Glutamatergic neuron (in vitro differentiated cells): ENCODE measurements around the gene SSBP4. TPM values are rescaled to one million over a fixed set of nuclear protein-coding genes. Genes with fewer than 3 reads are reported as not detected.
A peak's percentile ranks its signal among the peaks of the same experiment; 100 is the strongest.

Experiments
- DNase-seq: peaks from one replicate; pipeline ENCODE4 v3.0.0; 2022
- H3K27ac Mint-ChIP-seq: one replicate; pipeline ENCODE4 v1.8.0; 2020; ENCODE audit warnings: mild to moderate bottlenecking, mixed read lengths, inconsistent platforms; ENCODE audit not compliant: unreplicated experiment
- H3K27me3 Mint-ChIP-seq: one replicate; pipeline ENCODE4 v1.8.0; 2020; ENCODE audit warnings: mild to moderate bottlenecking, moderate library complexity, mixed read lengths, inconsistent platforms; ENCODE audit not compliant: unreplicated experiment
- H3K36me3 Mint-ChIP-seq: one replicate; pipeline ENCODE4 v1.8.0; 2020; ENCODE audit warnings: mild to moderate bottlenecking, mixed read lengths, inconsistent platforms; ENCODE audit not compliant: unreplicated experiment
- H3K4me1 Mint-ChIP-seq: one replicate; pipeline ENCODE4 v1.8.0; 2020; ENCODE audit warnings: mild to moderate bottlenecking, low read depth, mixed read lengths, inconsistent platforms; ENCODE audit not compliant: unreplicated experiment
- H3K4me3 Mint-ChIP-seq: one replicate; pipeline ENCODE4 v1.8.0; 2020; ENCODE audit warnings: mild to moderate bottlenecking, mixed read lengths, inconsistent platforms; ENCODE audit not compliant: unreplicated experiment
- H3K9me3 Mint-ChIP-seq: one replicate; pipeline ENCODE4 v1.8.0; 2020; ENCODE audit warnings: mild to moderate bottlenecking, moderate library complexity, mixed read lengths, inconsistent platforms; ENCODE audit not compliant: unreplicated experiment
- total RNA-seq: library from RNA; stranded (reverse); fragmentation: NEBNext Ultra II Directional; extraction: Animal tissue kit (Norgen Biotek cat#: 25700); gene quantifications from one replicate; pipeline ENCODE4 v1.2.1, GENCODE V29; 2021; ENCODE audit not compliant: unreplicated experiment
- TF ChIP-seq, protein P1 (sequence below): fragments of 200-600 bp; sonication (generic); IDR thresholded peaks from one replicate; pipeline ENCODE4 v1.5.0; 2021; ENCODE audit not compliant: partially characterized antibody, unreplicated experiment

The SSBP4 gene
- total RNA-seq, 1 donor from 2014 or later, result 177 TPM

DNA sequence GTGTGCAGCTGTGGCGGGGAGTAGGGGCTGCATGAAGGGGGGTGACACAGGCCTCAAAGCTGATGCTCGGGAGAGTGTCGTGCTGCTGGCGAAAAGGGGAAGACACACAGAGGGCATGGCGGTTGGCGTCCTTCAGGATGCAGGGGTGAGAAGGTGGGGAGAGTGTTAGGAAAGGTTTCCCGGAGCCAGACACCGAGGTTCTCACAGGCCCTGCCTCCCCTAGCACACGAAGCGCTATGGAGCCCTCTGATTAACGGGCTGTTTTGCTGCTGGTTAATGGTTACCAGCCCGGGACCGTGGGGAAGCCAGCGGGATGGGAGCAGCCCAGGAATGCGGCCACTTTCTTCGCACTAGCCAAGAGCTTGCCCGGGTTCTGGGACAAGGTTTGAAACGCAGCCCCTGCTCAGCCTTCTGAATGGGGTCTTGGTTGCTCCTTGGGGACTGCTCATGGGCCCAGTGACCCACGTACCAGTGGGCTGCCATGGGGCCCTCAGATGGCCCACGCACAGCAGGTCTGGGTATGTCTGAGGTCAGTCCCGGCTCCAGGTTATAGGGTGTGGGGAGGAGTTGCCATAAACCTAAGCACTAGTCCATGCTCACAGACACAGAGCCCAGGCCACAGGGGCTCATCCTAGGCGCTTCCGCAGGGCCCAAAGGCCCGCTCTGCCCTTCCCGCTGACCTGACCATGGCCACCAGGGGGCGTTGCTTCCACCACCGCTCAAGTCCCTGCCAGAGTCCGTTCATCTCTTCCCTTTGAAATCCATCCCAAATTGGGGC lies 50.1 kb downstream of the SSBP4 start:
- peaks cover 2% of the 10 kb centered on the region for H3K4me1 Mint-ChIP-seq
- peaks cover 4% of the 10 kb centered on the region for H3K9me3 Mint-ChIP-seq
- no peaks in the 10 kb centered on the region for H3K36me3 Mint-ChIP-seq
- no peak overlapping the region for H3K27ac Mint-ChIP-seq
- peak; percentile 85 for DNase-seq
- TF ChIP-seq, protein P1, sequence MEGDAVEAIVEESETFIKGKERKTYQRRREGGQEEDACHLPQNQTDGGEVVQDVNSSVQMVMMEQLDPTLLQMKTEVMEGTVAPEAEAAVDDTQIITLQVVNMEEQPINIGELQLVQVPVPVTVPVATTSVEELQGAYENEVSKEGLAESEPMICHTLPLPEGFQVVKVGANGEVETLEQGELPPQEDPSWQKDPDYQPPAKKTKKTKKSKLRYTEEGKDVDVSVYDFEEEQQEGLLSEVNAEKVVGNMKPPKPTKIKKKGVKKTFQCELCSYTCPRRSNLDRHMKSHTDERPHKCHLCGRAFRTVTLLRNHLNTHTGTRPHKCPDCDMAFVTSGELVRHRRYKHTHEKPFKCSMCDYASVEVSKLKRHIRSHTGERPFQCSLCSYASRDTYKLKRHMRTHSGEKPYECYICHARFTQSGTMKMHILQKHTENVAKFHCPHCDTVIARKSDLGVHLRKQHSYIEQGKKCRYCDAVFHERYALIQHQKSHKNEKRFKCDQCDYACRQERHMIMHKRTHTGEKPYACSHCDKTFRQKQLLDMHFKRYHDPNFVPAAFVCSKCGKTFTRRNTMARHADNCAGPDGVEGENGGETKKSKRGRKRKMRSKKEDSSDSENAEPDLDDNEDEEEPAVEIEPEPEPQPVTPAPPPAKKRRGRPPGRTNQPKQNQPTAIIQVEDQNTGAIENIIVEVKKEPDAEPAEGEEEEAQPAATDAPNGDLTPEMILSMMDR, result peak; percentile 91
- H3K27me3 Mint-ChIP-seq, result peaks cover 7% of the 10 kb centered on the region
- no peak overlapping the region for H3K4me3 Mint-ChIP-seq

DNA sequence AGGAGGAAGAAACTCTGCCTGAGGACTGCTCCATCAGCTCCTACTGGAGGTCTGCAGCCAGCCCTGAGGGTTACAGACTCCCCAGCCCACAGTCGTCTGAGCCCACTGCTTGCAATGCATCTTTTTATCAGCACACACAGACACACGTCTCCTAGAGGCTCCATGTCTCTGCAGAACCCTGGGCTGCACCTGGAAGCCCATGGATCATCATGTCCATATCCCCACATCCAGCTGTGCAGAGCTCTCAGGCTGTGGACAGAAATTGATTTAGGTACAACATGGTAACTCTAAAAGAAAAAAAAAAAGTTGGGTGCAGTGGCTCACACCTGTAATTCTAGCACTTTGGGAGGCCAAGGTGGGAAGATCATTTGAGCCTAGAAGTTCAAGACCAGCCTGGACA lies 51.6 kb downstream of the SSBP4 start:
- no peak overlapping the region for H3K27ac Mint-ChIP-seq
- peaks cover 4% of the 10 kb centered on the region for H3K9me3 Mint-ChIP-seq
- H3K27me3 Mint-ChIP-seq, result peaks cover 5% of the 10 kb centered on the region
- H3K36me3 Mint-ChIP-seq, result peaks cover 5% of the 10 kb centered on the region
- TF ChIP-seq, protein P1, result no peak
- no peak overlapping the region for H3K4me3 Mint-ChIP-seq
- peaks cover 2% of the 10 kb centered on the region for H3K4me1 Mint-ChIP-seq
- DNase-seq, result no peak

DNA sequence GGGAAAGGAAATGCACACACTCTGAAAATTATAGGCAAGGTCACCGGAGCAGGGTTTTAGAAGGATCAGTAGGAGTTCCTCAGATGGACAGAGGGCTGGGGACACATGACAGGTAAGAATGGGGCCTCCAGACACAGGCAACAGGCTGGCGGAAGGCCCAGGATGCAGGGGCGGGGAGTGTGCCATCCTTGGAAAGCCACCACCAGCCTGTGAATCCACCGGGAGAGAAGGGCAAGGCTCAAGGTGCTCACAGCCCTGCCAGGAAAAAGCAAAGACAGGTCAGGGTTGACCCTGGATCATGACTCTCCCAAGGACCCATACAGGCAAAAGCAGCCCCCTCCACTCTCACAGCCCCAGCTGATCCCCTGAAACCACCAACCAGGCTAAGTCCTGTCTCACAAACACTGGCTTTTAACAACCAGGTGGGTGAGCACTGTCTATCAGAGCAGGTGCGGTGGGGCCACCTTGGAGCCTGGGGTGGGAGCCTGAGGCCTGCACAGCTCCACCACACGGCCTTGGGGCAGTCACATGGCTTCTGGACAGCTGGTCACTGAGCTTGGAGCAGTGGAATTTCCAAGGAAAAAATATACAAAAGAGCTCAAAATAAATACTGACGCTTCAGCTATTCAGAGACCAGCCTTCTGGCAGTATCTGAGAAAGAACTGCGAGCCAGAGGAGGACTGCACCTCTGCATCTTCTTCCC lies 54.0 kb downstream of the SSBP4 start:
- H3K27me3 Mint-ChIP-seq, result peaks cover 15% of the 10 kb centered on the region
- DNase-seq, result no peak
- H3K36me3 Mint-ChIP-seq, result peaks cover 11% of the 10 kb centered on the region
- H3K4me1 Mint-ChIP-seq, result peaks cover 18% of the 10 kb centered on the region
- no peak overlapping the region for H3K4me3 Mint-ChIP-seq
- peaks cover 15% of the 10 kb centered on the region for H3K9me3 Mint-ChIP-seq
- no peak overlapping the region for H3K27ac Mint-ChIP-seq
- TF ChIP-seq, protein P1, result no peak

DNA sequence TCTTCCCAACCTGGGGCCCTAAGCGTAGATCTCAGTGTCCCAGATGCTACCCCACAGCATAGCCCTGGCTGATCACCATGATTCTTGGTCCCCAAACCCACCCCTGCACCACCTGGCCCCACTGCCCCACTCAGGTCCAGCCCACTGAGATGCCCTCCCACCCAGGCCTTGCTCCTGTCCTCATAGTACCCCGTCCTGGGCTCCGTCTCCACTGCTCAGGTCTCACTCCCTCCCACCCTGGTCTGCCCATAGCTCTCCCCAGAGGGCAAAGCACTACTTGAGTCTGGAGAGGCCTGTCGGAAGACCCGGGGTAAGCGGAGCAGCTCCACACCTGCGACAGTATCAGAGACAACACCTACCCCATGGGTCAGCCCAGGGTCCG lies 54.5 kb downstream of the SSBP4 start:
- no peak overlapping the region for H3K27ac Mint-ChIP-seq
- H3K4me3 Mint-ChIP-seq, result no peak overlapping the region
- H3K4me1 Mint-ChIP-seq, result peaks cover 21% of the 10 kb centered on the region

More for the DNA sequence above, 54.5 kb downstream of the SSBP4 start:
- DNase-seq, result no peak
- TF ChIP-seq, protein P1, result no peak
- Mint-ChIP-seq H3K9me3 (peaks cover 14% of the 10 kb centered on the region), H3K36me3 (peaks cover 11% of the 10 kb centered on the region), H3K27me3 (peaks cover 16% of the 10 kb centered on the region)
